ENCODE measurements around the gene PKM. TPM values are rescaled to one million over a fixed set of nuclear protein-coding genes. Genes with fewer than 3 reads are reported as not detected.
"Not testable (repeated sequence)": the region's sequence is repeated elsewhere in the genome, so short reads cannot be mapped to it uniquely, and the experiment has no call there.

PKM gene
- total RNA-seq, 3 donors from 2014 or later = 328 to 450 (median 372) TPM

GRCh38 chr15:72172796-72173195 lies 58.2 kb downstream of the PKM start:
- ATAC-seq (no peak), DNase-seq (no peak)
- no peak for TF ChIP-seq CTCF (IDR thresholded peaks at IDR 0.05)
- Histone ChIP-seq H3K9me3 (no peaks in the 10 kb centered on the region), H3K4me3 (no peak overlapping the region), H3K36me3 (ENCODE audit: low read depth) (no peaks in the 10 kb centered on the region), H3K4me1 (ENCODE audit: low read depth) (peaks cover 9% of the 10 kb centered on the region)
- intact Hi-C loops (cut with DNase I, micrococcal nuclease) = no loop called here

DNA sequence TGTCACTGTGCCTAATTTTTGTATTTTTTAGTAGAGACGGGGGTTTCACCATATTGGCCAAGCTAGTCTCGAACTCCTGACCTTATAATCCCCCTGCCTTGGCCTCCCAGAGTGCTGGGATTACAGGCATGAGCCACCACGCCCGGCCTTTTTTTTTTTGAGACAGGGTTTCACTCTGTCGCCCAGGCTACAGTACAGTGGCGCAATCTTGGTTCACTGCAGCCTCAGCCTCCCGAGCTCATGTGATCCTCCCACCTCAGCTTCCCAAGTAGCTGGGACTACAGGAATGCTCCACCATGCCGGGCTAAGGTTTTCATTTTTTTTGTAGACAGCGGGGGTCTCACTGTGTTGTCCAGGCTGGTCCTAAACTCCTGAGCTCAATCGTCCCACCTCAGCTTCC lies 59.0 kb downstream of the PKM start:
- H3K4me3 ChIP-seq; DNase-seq; H3K36me3 ChIP-seq (ENCODE audit: low read depth); H3K9me3 ChIP-seq; intact Hi-C loops (cut with DNase I, micrococcal nuclease); H3K4me1 ChIP-seq (ENCODE audit: low read depth); ATAC-seq: not testable (repeated sequence)

GRCh38 chr15:72170691-72171090 lies 60.3 kb downstream of the PKM start:
- ATAC-seq = no peak
- TF ChIP-seq CTCF (IDR thresholded peaks at IDR 0.05) = no peak
- Histone ChIP-seq H3K4me1 (ENCODE audit: low read depth) (peaks cover 9% of the 10 kb centered on the region), H3K4me3 (no peak overlapping the region), H3K36me3 (ENCODE audit: low read depth) (no peaks in the 10 kb centered on the region), H3K9me3 (no peaks in the 10 kb centered on the region)
- intact Hi-C loops (cut with DNase I, micrococcal nuclease) = no loop called here
- DNase-seq = no peak

GRCh38 chr15:72169921-72170611 lies 60.9 kb downstream of the PKM start:
- no peak overlapping the region for H3K4me3 ChIP-seq
- H3K4me1 ChIP-seq (ENCODE audit: low read depth) = peaks cover 9% of the 10 kb centered on the region
- no peaks in the 10 kb centered on the region for H3K9me3 ChIP-seq
- peak; percentile 96 for ATAC-seq
- intact Hi-C loops (cut with DNase I, micrococcal nuclease) = no loop called here
- TF ChIP-seq CTCF (IDR thresholded peaks at IDR 0.05) = no peak
- H3K36me3 ChIP-seq (ENCODE audit: low read depth) = no peaks in the 10 kb centered on the region
- peak; percentile 75 to 87 (median 80) for DNase-seq

DNA sequence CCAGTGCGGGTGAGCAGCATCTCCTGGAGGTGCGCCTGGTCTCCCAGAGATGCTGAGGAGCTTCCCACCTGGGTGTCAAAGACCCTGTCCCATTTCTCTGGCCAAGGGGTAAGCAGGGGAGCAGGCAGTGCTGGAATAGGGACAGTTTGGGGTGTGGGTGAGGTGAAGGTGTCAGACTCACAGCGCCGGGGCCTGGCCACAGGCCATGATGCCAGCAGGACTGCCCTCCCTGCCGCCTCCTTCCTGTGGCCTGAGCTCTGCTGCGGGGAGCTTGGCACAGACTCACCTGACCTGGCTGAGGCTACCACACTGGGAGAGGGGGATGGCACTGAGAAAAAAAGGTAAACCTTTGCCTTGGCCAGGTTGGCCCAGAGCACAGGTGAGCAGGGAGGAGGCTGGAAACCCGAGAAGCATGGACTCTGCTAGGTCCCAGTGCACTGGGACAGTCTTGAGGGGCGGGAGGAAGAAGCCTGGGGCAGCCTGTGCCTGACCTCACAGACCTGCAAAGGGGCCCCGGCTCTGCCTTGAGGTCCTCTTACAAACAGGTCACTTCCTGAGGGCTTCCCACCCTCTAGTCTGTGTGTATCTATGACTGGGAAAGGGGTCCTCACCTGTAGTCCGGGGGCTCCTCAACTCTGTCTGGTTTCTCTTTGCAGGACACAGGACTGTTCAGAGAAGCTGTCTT lies 61.6 kb downstream of the PKM start:
- Histone ChIP-seq H3K4me1 (ENCODE audit: low read depth) (peaks cover 9% of the 10 kb centered on the region), H3K9me3 (no peaks in the 10 kb centered on the region), H3K4me3 (no peak overlapping the region), H3K36me3 (ENCODE audit: low read depth) (no peaks in the 10 kb centered on the region)
- no peak for TF ChIP-seq CTCF (IDR thresholded peaks at IDR 0.05)
- ATAC-seq (peak; percentile 29), DNase-seq (no peak)
- intact Hi-C loops (cut with DNase I, micrococcal nuclease) = no loop called here

GRCh38 chr15:72168808-72169190 lies 62.2 kb downstream of the PKM start:
- Histone ChIP-seq H3K36me3 (ENCODE audit: low read depth) (no peaks in the 10 kb centered on the region), H3K4me1 (ENCODE audit: low read depth) (peaks cover 9% of the 10 kb centered on the region), H3K9me3 (no peaks in the 10 kb centered on the region), H3K4me3 (no peak overlapping the region)
- intact Hi-C loops (cut with DNase I, micrococcal nuclease) = no loop called here
- DNase-seq (no peak), ATAC-seq (no peak)
- no peak for TF ChIP-seq CTCF (IDR thresholded peaks at IDR 0.05)

Measured in mucosa of descending colon (tissue), 3 donors.